Esophagus muscularis mucosa (tissue), 4 donors: Measurements from ENCODE around the gene UBASH3B. TPM values are rescaled to one million over a fixed set of nuclear protein-coding genes. Genes with fewer than 3 reads are reported as not detected.

Experiments
- DNase-seq: peaks from one replicate; pipeline ENCODE4 v3.0.0-alpha.2; 2017; ENCODE audit errors: extremely low spot score
- H3K27ac ChIP-seq, 4 donors: fragments of 200-600 bp; sonication (generic); replicated peaks in 1 of 4; 1 replicate in 3 of 4; 2 replicates in 1 of 4; pipeline ENCODE4 v1.5.1; 2016 to 2019; ENCODE audit warnings: mild to moderate bottlenecking in 1 of 4
- H3K27me3 ChIP-seq, 4 donors: fragments of 200-600 bp; sonication (generic); one replicate each; pipeline versions ENCODE4 v1.5.1 to v1.6.0; 2016 to 2019
- H3K36me3 ChIP-seq, 4 donors: fragments of 200-600 bp; sonication (generic); one replicate each; pipeline ENCODE4 v1.5.1; 2016 to 2019
- H3K4me1 ChIP-seq, 4 donors: fragments of 200-600 bp; sonication (generic); one replicate each; pipeline ENCODE4 v1.5.1; 2016 to 2019
- H3K4me3 ChIP-seq, 4 donors: fragments of 200-600 bp; sonication (generic); 1 replicate in 2 of 4; 2 replicates in 2 of 4; pipeline ENCODE4 v1.5.1; 2016 to 2019; ENCODE audit warnings: mild to moderate bottlenecking in 4 of 4, moderate library complexity in 1 of 4
- H3K9me3 ChIP-seq, 4 donors: fragments of 200-600 bp; sonication (generic); 1 replicate in 3 of 4; 2 replicates in 1 of 4; pipeline ENCODE4 v1.5.1; 2016 to 2019
- CTCF ChIP-seq, 3 experiments: fragments of 200-600 bp in 2 of 3; fragments of 450-650 bp in 1 of 3; sonication (generic) in 2 of 3; IDR thresholded peaks; one replicate each; pipeline ENCODE4 v1.5.1; 2017 to 2019; ENCODE audit warnings: antibody characterized with exemption in 3 of 3, mild to moderate bottlenecking in 2 of 3, moderate library complexity in 1 of 3
- EP300 ChIP-seq: sonication (generic); formaldehyde crosslinking; IDR thresholded peaks from one replicate; pipeline ENCODE4 v1.6.1; 2017; ENCODE audit warnings: antibody characterized with exemption
- POLR2A ChIP-seq: fragments of 450-650 bp; IDR thresholded peaks from one replicate; pipeline ENCODE4 v1.6.1; 2017; ENCODE audit warnings: antibody characterized with exemption, moderate library complexity, mild to moderate bottlenecking, low read depth
- POLR2AphosphoS5 ChIP-seq, 2 donors: sonication (generic); formaldehyde crosslinking; IDR thresholded peaks; one replicate each; pipeline ENCODE4 v1.6.1; 2017; ENCODE audit warnings: antibody characterized with exemption in 2 of 2
- WGBS: methylation state at CpG from one replicate; pipeline ENCODE4 v1.1.5; 2018; 5-methylcytosine and 5-hydroxymethylcytosine counted together
- intact Hi-C: fragments of 100-400 bp; cut with DNase I; formaldehyde crosslinking; loops from one replicate; pipeline ENCODE4 v1.15.1; 2023
- total RNA-seq, 4 donors: library from RNA; depleted of rRNA; stranded (reverse); fragments of >200 nt; gene quantifications; one replicate each; pipeline versions ENCODE4 v1.1.0 to v1.2.1, GENCODE V29; 2016

Gene UBASH3B
- total RNA-seq, 4 donors from 2014 or later = 0.42 to 6.8 (median 1.7) TPM

GRCh38 chr11:122714484-122714883 lies 59.0 kb downstream of the UBASH3B start:
- no peaks in the 10 kb centered on the region for H3K9me3 ChIP-seq
- peaks cover 0 to 4% (median 0%) of the 10 kb centered on the region in 4 donors for H3K27me3 ChIP-seq
- H3K4me1 ChIP-seq = peaks cover 0 to 6% (median 0%) of the 10 kb centered on the region in 4 donors
- no peaks in the 10 kb centered on the region for H3K36me3 ChIP-seq
- TF ChIP-seq POLR2A (no peak), POLR2AphosphoS5 (IDR thresholded peaks at IDR 0.05) (no peak), CTCF (IDR thresholded peaks at IDR 0.05) (no peak), EP300 (no peak)
- H3K27ac ChIP-seq = no peak overlapping the region
- DNase-seq = no peak
- intact Hi-C loops = no loop called here
- WGBS = 89% methylated on average over 5 of the region's 5 CpGs
- no peak overlapping the region for H3K4me3 ChIP-seq

GRCh38 chr11:122715548-122716440 lies 60.3 kb downstream of the UBASH3B start:
- WGBS = 71% methylated on average over 11 of the region's 11 CpGs
- TF ChIP-seq POLR2A (no peak), EP300 (no peak), POLR2AphosphoS5 (IDR thresholded peaks at IDR 0.05) (no peak), CTCF (IDR thresholded peaks at IDR 0.05) (no peak)
- H3K4me3 ChIP-seq = no peak overlapping the region
- H3K27ac ChIP-seq = no peak overlapping the region
- intact Hi-C loops = no loop called here
- H3K36me3 ChIP-seq = no peaks in the 10 kb centered on the region
- no peak for DNase-seq
- H3K27me3 ChIP-seq = peaks cover 0 to 4% (median 0%) of the 10 kb centered on the region in 4 donors
- H3K9me3 ChIP-seq = no peaks in the 10 kb centered on the region
- peaks cover 0 to 6% (median 0%) of the 10 kb centered on the region in 4 donors for H3K4me1 ChIP-seq

GRCh38 chr11:122717264-122717867 lies 61.8 kb downstream of the UBASH3B start:
- Histone ChIP-seq H3K27ac (no peak overlapping the region), H3K27me3 (peaks cover 0 to 2% (median 0%) of the 10 kb centered on the region in 4 donors), H3K4me1 (no peaks in the 10 kb centered on the region), H3K9me3 (no peaks in the 10 kb centered on the region), H3K36me3 (no peaks in the 10 kb centered on the region), H3K4me3 (no peak overlapping the region)
- 56% methylated on average over 9 of the region's 9 CpGs for WGBS
- no peak for TF ChIP-seq POLR2A
- no peak for TF ChIP-seq POLR2AphosphoS5 (IDR thresholded peaks at IDR 0.05)
- no peak for TF ChIP-seq EP300
- no peak for TF ChIP-seq CTCF (IDR thresholded peaks at IDR 0.05)
- DNase-seq = no peak
- intact Hi-C loops = no loop called here

GRCh38 chr11:122720107-122720881 lies 64.8 kb downstream of the UBASH3B start:
- Histone ChIP-seq H3K27me3 (no peaks in the 10 kb centered on the region), H3K4me3 (no peak overlapping the region), H3K9me3 (no peaks in the 10 kb centered on the region), H3K27ac (no peak overlapping the region), H3K36me3 (no peaks in the 10 kb centered on the region), H3K4me1 (no peaks in the 10 kb centered on the region)
- no peak for TF ChIP-seq CTCF (IDR thresholded peaks at IDR 0.05)
- no peak for TF ChIP-seq POLR2A
- TF ChIP-seq POLR2AphosphoS5 (IDR thresholded peaks at IDR 0.05) = no peak
- 92% methylated on average over 7 of the region's 7 CpGs for WGBS
- no peak for DNase-seq
- intact Hi-C loops = no loop called here
